Uterus (tissue), 4 donors: Measurements from ENCODE around the gene FAM117A. TPM values are rescaled to one million over a fixed set of nuclear protein-coding genes. Genes with fewer than 3 reads are reported as not detected.

Source experiments
- DNase-seq, 2 donors: peaks; one replicate each; pipeline ENCODE4 v3.0.0-alpha.2; 2019 to 2020
- H3K27ac ChIP-seq, 2 donors: fragments of 200-600 bp; sonication (generic); 1 replicate in 1 of 2; 2 replicates in 1 of 2; pipeline ENCODE4 v1.5.1; 2016 to 2018
- H3K27me3 ChIP-seq, 2 donors: fragments of 200-600 bp; sonication (generic); one replicate each; pipeline ENCODE4 v1.5.1; 2018 to 2019; ENCODE audit warnings: control low read depth in 1 of 2
- H3K36me3 ChIP-seq, 2 donors: fragments of 200-600 bp; sonication (generic); one replicate each; pipeline ENCODE4 v1.5.1; 2019; ENCODE audit warnings: control low read depth in 1 of 2
- H3K4me1 ChIP-seq, 2 donors: fragments of 200-600 bp; sonication (generic); one replicate each; pipeline ENCODE4 v1.5.1; 2018 to 2019; ENCODE audit warnings: control low read depth in 1 of 2
- H3K4me3 ChIP-seq, 2 donors: fragments of 200-600 bp; sonication (generic); 1 replicate in 1 of 2; 2 replicates in 1 of 2; pipeline ENCODE4 v1.5.1; 2018 to 2019; ENCODE audit warnings: mild to moderate bottlenecking in 1 of 2
- H3K9me3 ChIP-seq, 2 donors: fragments of 200-600 bp; sonication (generic); one replicate each; pipeline ENCODE4 v1.5.1; 2019; ENCODE audit warnings: control low read depth in 1 of 2
- POLR2A ChIP-seq, 2 donors: fragments of 450-650 bp; IDR thresholded peaks; one replicate each; pipeline ENCODE4 v1.6.1; 2016; ENCODE audit warnings: antibody characterized with exemption in 2 of 2, mild to moderate bottlenecking in 1 of 2, moderate library complexity in 1 of 2
- intact Hi-C: fragments of 100-400 bp; cut with DNase I; formaldehyde crosslinking; loops from one replicate; pipeline ENCODE4 v1.15.1; 2023; ENCODE audit warnings: low total_unique reads
- total RNA-seq, 4 donors: library from RNA; depleted of rRNA in 3 of 4; stranded (reverse); fragments of >200 nt in 3 of 4; gene quantifications; one replicate each; pipeline versions ENCODE4 v1.1.0 to v1.2.4, GENCODE V29; 2014 to 2023
- TF ChIP-seq, protein P1 (sequence below), 4 experiments: fragments of 200-600 bp in 2 of 4; fragments of 450-650 bp in 2 of 4; sonication (generic) in 2 of 4; IDR thresholded peaks; one replicate each; pipeline ENCODE4 v1.5.1; 2016 to 2019; ENCODE audit warnings: antibody characterized with exemption in 4 of 4, mild to moderate bottlenecking in 2 of 4, moderate library complexity in 1 of 4
- donor health status: DM: yes; HTN: yes; CAD: no.

FAM117A gene, protein sequence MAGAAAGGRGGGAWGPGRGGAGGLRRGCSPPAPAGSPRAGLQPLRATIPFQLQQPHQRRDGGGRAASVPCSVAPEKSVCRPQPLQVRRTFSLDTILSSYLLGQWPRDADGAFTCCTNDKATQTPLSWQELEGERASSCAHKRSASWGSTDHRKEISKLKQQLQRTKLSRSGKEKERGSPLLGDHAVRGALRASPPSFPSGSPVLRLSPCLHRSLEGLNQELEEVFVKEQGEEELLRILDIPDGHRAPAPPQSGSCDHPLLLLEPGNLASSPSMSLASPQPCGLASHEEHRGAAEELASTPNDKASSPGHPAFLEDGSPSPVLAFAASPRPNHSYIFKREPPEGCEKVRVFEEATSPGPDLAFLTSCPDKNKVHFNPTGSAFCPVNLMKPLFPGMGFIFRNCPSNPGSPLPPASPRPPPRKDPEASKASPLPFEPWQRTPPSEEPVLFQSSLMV
- 10 to 100 TPM in 3 of 4 donors, 1 to 10 TPM in 1; 2.6 to 40.2 (median 19.5) TPM for total RNA-seq

DNA sequence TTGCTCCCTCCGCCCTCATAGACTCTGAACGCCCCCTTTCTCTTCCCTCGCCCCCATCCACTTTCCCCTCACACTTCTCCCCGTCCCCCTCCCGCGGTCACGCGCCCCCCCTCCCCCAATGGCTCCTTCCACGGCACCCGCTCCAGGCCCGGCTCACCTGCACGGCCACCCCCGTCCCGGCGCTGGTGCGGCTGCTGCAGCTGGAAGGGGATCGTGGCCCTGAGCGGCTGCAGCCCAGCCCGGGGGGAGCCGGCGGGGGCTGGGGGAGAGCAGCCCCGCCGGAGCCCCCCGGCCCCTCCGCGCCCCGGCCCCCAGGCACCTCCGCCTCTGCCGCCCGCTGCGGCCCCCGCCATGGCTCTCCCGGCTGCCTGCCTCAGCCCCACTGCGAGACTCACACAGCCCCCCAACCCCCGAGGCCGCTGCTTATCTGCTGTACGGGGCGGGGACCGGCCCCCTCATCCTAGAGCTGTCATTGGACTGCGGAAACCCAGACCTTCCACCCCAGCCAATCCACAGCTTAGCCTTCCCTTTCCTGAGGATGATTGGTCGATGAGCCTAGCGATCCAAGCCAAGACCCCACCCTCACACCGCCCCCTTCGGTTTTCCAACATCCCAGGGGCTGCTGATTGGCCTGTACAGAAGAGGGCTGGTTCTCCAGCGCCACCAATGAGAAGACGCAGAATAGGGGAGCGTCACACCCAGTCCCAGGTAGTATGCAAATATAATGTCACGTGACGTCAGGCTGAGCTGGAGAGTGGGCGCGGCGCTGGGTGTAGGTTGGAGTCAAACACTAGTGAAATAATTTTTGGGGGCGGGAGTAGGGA, at the start of gene FAM117A:
Gene FAM117A, minus strand, starts transcription at position 397 of the 824 bp plus-strand sequence. Its CDS starts 44 bp downstream, at position 353.
- H3K4me3 ChIP-seq: peak within 1 kb of the TSS; percentile 67 to 99
- H3K36me3 ChIP-seq: no peaks in the 10 kb centered on the region
- no peaks in the 10 kb centered on the region for H3K9me3 ChIP-seq
- peak within 1 kb of the TSS; percentile 75 to 80 for H3K27ac ChIP-seq
- no peaks in the 10 kb centered on the region for H3K27me3 ChIP-seq
- peaks cover 0 to 8% of the 10 kb centered on the region in 2 donors for H3K4me1 ChIP-seq
- peak; percentile 96 to 98 for DNase-seq
- intact Hi-C loops: no loop called here
- TF ChIP-seq POLR2A (IDR thresholded peaks at IDR 0.05): peak; percentile 68 to 72
- TF ChIP-seq, protein P1, sequence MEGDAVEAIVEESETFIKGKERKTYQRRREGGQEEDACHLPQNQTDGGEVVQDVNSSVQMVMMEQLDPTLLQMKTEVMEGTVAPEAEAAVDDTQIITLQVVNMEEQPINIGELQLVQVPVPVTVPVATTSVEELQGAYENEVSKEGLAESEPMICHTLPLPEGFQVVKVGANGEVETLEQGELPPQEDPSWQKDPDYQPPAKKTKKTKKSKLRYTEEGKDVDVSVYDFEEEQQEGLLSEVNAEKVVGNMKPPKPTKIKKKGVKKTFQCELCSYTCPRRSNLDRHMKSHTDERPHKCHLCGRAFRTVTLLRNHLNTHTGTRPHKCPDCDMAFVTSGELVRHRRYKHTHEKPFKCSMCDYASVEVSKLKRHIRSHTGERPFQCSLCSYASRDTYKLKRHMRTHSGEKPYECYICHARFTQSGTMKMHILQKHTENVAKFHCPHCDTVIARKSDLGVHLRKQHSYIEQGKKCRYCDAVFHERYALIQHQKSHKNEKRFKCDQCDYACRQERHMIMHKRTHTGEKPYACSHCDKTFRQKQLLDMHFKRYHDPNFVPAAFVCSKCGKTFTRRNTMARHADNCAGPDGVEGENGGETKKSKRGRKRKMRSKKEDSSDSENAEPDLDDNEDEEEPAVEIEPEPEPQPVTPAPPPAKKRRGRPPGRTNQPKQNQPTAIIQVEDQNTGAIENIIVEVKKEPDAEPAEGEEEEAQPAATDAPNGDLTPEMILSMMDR (IDR thresholded peaks at IDR 0.05): peak in 1 of 4 experiments; percentile 6

DNA sequence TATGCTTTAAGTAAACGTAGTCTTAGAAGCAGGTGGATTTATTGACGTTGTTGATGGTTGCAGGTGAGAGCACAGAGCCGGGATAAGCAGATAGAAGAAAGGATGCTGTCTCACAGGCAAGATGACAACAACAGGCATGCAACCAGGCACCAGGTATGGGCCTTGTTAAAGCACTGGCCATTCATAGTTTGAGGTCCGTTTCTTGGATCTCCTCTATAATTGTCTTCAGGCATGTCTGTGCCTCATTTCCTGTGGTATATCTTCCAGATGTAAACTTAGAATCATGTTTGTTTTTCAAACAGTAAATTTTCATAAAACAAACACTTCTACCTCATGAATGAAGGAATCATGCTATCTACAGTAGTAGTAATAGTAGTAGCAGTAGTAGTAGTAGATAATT, 45.1 kb upstream of the FAM117A start:
- Histone ChIP-seq H3K36me3 (no peaks in the 10 kb centered on the region), H3K4me1 (no peaks in the 10 kb centered on the region), H3K27me3 (no peaks in the 10 kb centered on the region), H3K27ac (no peak overlapping the region), H3K4me3 (no peak overlapping the region), H3K9me3 (no peaks in the 10 kb centered on the region)
- no peak for DNase-seq
- TF ChIP-seq POLR2A (IDR thresholded peaks at IDR 0.05): no peak
- TF ChIP-seq, protein P1 (IDR thresholded peaks at IDR 0.05): no peak
- intact Hi-C loops: no loop called here

DNA sequence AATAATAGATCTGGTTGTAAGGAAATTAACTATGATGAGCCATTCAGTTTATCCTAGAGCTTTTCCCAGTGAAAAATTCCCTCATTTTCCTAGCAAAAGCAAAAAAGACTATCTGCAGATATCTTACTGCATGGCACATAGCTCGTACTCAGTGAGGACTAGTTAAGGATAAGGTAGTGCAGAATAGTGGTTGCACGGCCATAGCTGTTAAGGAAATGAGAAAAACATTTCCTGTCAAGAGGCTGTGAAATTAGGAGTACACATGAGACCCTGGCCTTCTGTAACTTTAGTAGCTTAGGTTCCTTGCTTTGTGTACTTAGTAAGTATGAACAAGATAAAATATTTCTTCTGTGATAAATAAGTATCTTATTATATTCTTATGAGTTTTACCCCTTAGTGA, 34.8 kb upstream of the FAM117A start:
- H3K9me3 ChIP-seq: no peaks in the 10 kb centered on the region
- no peak for DNase-seq
- intact Hi-C loops: no loop called here
- no peak overlapping the region for H3K4me3 ChIP-seq
- TF ChIP-seq, protein P1 (IDR thresholded peaks at IDR 0.05): no peak
- no peak for TF ChIP-seq POLR2A (IDR thresholded peaks at IDR 0.05)
- no peak overlapping the region for H3K27ac ChIP-seq
- H3K27me3 ChIP-seq: no peaks in the 10 kb centered on the region
- H3K36me3 ChIP-seq: no peaks in the 10 kb centered on the region
- no peaks in the 10 kb centered on the region for H3K4me1 ChIP-seq

DNA sequence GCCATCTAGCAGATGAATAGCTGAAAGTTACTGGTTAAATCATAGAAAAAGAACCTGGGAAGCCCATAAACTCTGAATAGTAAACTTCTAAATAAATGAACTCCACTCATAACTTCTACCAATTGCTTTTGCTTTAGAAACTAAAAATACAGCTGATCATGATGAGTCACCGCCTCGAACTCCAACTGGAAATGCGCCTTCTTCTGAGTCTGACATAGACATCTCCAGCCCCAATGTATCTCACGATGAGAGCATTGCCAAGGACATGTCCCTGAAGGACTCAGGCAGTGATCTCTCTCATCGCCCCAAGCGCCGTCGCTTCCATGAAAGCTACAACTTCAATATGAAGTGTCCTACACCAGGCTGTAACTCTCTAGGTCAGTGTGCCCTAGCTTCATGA, 34.3 kb upstream of the FAM117A start:
- Histone ChIP-seq H3K27ac (peak overlapping the region in 1 of 2 donors; percentile 5), H3K27me3 (no peaks in the 10 kb centered on the region), H3K9me3 (no peaks in the 10 kb centered on the region), H3K36me3 (no peaks in the 10 kb centered on the region), H3K4me1 (no peaks in the 10 kb centered on the region), H3K4me3 (no peak overlapping the region)
- DNase-seq: no peak
- intact Hi-C loops: no loop called here
- TF ChIP-seq, protein P1 (IDR thresholded peaks at IDR 0.05): no peak
- no peak for TF ChIP-seq POLR2A (IDR thresholded peaks at IDR 0.05)
